Esophagus muscularis mucosa (tissue), 4 donors: Measurements from ENCODE around the gene DCHS1. TPM values are rescaled to one million over a fixed set of nuclear protein-coding genes. Genes with fewer than 3 reads are reported as not detected.

Source experiments
- DNase-seq: peaks from one replicate; pipeline ENCODE4 v3.0.0-alpha.2; 2017; ENCODE audit errors: extremely low spot score
- H3K27ac ChIP-seq, 4 donors: fragments of 200-600 bp; sonication (generic); replicated peaks in 1 of 4; 1 replicate in 3 of 4; 2 replicates in 1 of 4; pipeline ENCODE4 v1.5.1; 2016 to 2019; ENCODE audit warnings: mild to moderate bottlenecking in 1 of 4
- H3K27me3 ChIP-seq, 4 donors: fragments of 200-600 bp; sonication (generic); one replicate each; pipeline versions ENCODE4 v1.5.1 to v1.6.0; 2016 to 2019
- H3K36me3 ChIP-seq, 4 donors: fragments of 200-600 bp; sonication (generic); one replicate each; pipeline ENCODE4 v1.5.1; 2016 to 2019
- H3K4me1 ChIP-seq, 4 donors: fragments of 200-600 bp; sonication (generic); one replicate each; pipeline ENCODE4 v1.5.1; 2016 to 2019
- H3K4me3 ChIP-seq, 4 donors: fragments of 200-600 bp; sonication (generic); 1 replicate in 2 of 4; 2 replicates in 2 of 4; pipeline ENCODE4 v1.5.1; 2016 to 2019; ENCODE audit warnings: mild to moderate bottlenecking in 4 of 4, moderate library complexity in 1 of 4
- H3K9me3 ChIP-seq, 4 donors: fragments of 200-600 bp; sonication (generic); 1 replicate in 3 of 4; 2 replicates in 1 of 4; pipeline ENCODE4 v1.5.1; 2016 to 2019
- CTCF ChIP-seq, 3 experiments: fragments of 200-600 bp in 2 of 3; fragments of 450-650 bp in 1 of 3; sonication (generic) in 2 of 3; IDR thresholded peaks; one replicate each; pipeline ENCODE4 v1.5.1; 2017 to 2019; ENCODE audit warnings: antibody characterized with exemption in 3 of 3, mild to moderate bottlenecking in 2 of 3, moderate library complexity in 1 of 3
- EP300 ChIP-seq: sonication (generic); formaldehyde crosslinking; IDR thresholded peaks from one replicate; pipeline ENCODE4 v1.6.1; 2017; ENCODE audit warnings: antibody characterized with exemption
- POLR2A ChIP-seq: fragments of 450-650 bp; IDR thresholded peaks from one replicate; pipeline ENCODE4 v1.6.1; 2017; ENCODE audit warnings: antibody characterized with exemption, moderate library complexity, mild to moderate bottlenecking, low read depth
- POLR2AphosphoS5 ChIP-seq, 2 donors: sonication (generic); formaldehyde crosslinking; IDR thresholded peaks; one replicate each; pipeline ENCODE4 v1.6.1; 2017; ENCODE audit warnings: antibody characterized with exemption in 2 of 2
- WGBS: methylation state at CpG from one replicate; pipeline ENCODE4 v1.1.5; 2018; 5-methylcytosine and 5-hydroxymethylcytosine counted together
- intact Hi-C: fragments of 100-400 bp; cut with DNase I; formaldehyde crosslinking; loops from one replicate; pipeline ENCODE4 v1.15.1; 2023
- total RNA-seq, 4 donors: library from RNA; depleted of rRNA; stranded (reverse); fragments of >200 nt; gene quantifications; one replicate each; pipeline versions ENCODE4 v1.1.0 to v1.2.1, GENCODE V29; 2016

DCHS1 gene
- total RNA-seq, 4 donors from 2014 or later: 27.0 to 60.9 (median 34.0) TPM

- peak; percentile 60 for DNase-seq
- no peak for TF ChIP-seq CTCF (IDR thresholded peaks at IDR 0.05)
- no peak for TF ChIP-seq POLR2AphosphoS5 (IDR thresholded peaks at IDR 0.05)
- TF ChIP-seq POLR2A: no peak
- no peak for TF ChIP-seq EP300
- WGBS: 67% methylated on average over 4 of the region's 4 CpGs
- H3K27me3 ChIP-seq: no peaks in the 10 kb centered on the region
- peak overlapping the region; percentile 61 to 72 (median 62) for H3K4me3 ChIP-seq
- peaks cover 10 to 40% (median 18%) of the 10 kb centered on the region in 4 donors for H3K4me1 ChIP-seq
- H3K9me3 ChIP-seq: no peaks in the 10 kb centered on the region
- H3K36me3 ChIP-seq: no peaks in the 10 kb centered on the region
- intact Hi-C loops: no loop called here
- H3K27ac ChIP-seq: peak overlapping the region in 3 of 4 donors; percentile 77 to 83 (median 80)
These were observed 941 bp upstream of the DCHS1 start for GRCh38 chr11:6656584-6656915.

GRCh38 chr11:6655020-6655789 is 404 bp downstream of the DCHS1 start:
- Histone ChIP-seq H3K4me1 (peaks cover 10 to 40% (median 23%) of the 10 kb centered on the region in 4 donors), H3K36me3 (no peaks in the 10 kb centered on the region), H3K4me3 (peak overlapping the region; percentile 61 to 72 (median 62)), H3K27ac (peak overlapping the region; percentile 72 to 83 (median 78)), H3K9me3 (no peaks in the 10 kb centered on the region), H3K27me3 (no peaks in the 10 kb centered on the region)
- peak; percentile 91 for DNase-seq
- TF ChIP-seq POLR2A (no peak), POLR2AphosphoS5 (IDR thresholded peaks at IDR 0.05) (peak in 1 of 2 donors; percentile 29)
- intact Hi-C loops: no loop called here
- 7% methylated on average over 5 of the region's 84 CpGs for WGBS

GRCh38 chr11:6654281-6655019 is 1.2 kb downstream of the DCHS1 start:
- DNase-seq: peak; percentile 90
- Histone ChIP-seq H3K9me3 (no peaks in the 10 kb centered on the region), H3K36me3 (no peaks in the 10 kb centered on the region), H3K4me3 (peak overlapping the region; percentile 61 to 72 (median 62)), H3K27ac (peak overlapping the region; percentile 72 to 83 (median 78)), H3K4me1 (peaks cover 10 to 44% (median 25%) of the 10 kb centered on the region in 4 donors), H3K27me3 (no peaks in the 10 kb centered on the region)
- intact Hi-C loops: no loop called here
- no peak for TF ChIP-seq EP300
- TF ChIP-seq POLR2A: no peak
- TF ChIP-seq CTCF (IDR thresholded peaks at IDR 0.05): no peak
- no peak for TF ChIP-seq POLR2AphosphoS5 (IDR thresholded peaks at IDR 0.05)
- WGBS: 35% methylated on average over 9 of the region's 9 CpGs

- Histone ChIP-seq H3K27ac (peak overlapping the region in 2 of 4 donors; percentile 77 to 83), H3K4me3 (no peak overlapping the region), H3K4me1 (peaks cover 13 to 52% (median 29%) of the 10 kb centered on the region in 4 donors), H3K36me3 (no peaks in the 10 kb centered on the region), H3K9me3 (no peaks in the 10 kb centered on the region), H3K27me3 (no peaks in the 10 kb centered on the region)
- peak; percentile 39 for DNase-seq
- WGBS: 76% methylated on average over 2 of the region's 2 CpGs
- TF ChIP-seq EP300: no peak
- no peak for TF ChIP-seq CTCF (IDR thresholded peaks at IDR 0.05)
- no peak for TF ChIP-seq POLR2A
- TF ChIP-seq POLR2AphosphoS5 (IDR thresholded peaks at IDR 0.05): no peak
- intact Hi-C loops: no loop called here
These were observed 2.0 kb downstream of the DCHS1 start for GRCh38 chr11:6653656-6654055.

- no peak overlapping the region for H3K4me3 ChIP-seq
- H3K27ac ChIP-seq: peak overlapping the region in 1 of 4 donors; percentile 83
- peak; percentile 64 for DNase-seq
- intact Hi-C loops: no loop called here
- no peaks in the 10 kb centered on the region for H3K9me3 ChIP-seq
- peaks cover 13 to 58% (median 35%) of the 10 kb centered on the region in 4 donors for H3K4me1 ChIP-seq
- WGBS: 83% methylated on average over 1 of the region's 1 CpG
- TF ChIP-seq POLR2A (no peak), CTCF (IDR thresholded peaks at IDR 0.05) (no peak), POLR2AphosphoS5 (IDR thresholded peaks at IDR 0.05) (no peak), EP300 (no peak)
- H3K36me3 ChIP-seq: no peaks in the 10 kb centered on the region
- no peaks in the 10 kb centered on the region for H3K27me3 ChIP-seq
These were observed 2.5 kb downstream of the DCHS1 start for GRCh38 chr11:6653097-6653496.
